ENCODE results near the gene BOD1. TPM values are rescaled to one million over a fixed set of nuclear protein-coding genes. Genes with fewer than 3 reads are reported as not detected.

The BOD1 gene
- total and polyA plus RNA-seq, 9 donors: 72.2 to 99.6 (median 82.4) TPM

GRCh38 chr5:173581408-173582215 lies 34.8 kb downstream of the BOD1 start:
- Histone ChIP-seq H3K4me1 (ENCODE audit: control insufficient read depth, insufficient read depth, low read length) (peaks cover 29% of the 10 kb centered on the region), H3K36me3 (ENCODE audit: control insufficient read depth, insufficient read depth, low read length) (no peaks in the 10 kb centered on the region), H3K9me3 (replicated peaks; ENCODE audit: control insufficient read depth, low read depth, low read length) (peaks cover 12% of the 10 kb centered on the region), H3K27me3 (ENCODE audit: control insufficient read depth, insufficient read depth, low read length) (no peaks in the 10 kb centered on the region), H3K4me3 (ENCODE audit: low read length) (no peak overlapping the region), H3K27ac (ENCODE audit: low read length) (no peak overlapping the region)
- DNase-seq: peak; percentile 32
- 53% methylated on average over 3 of the region's 17 CpGs for WGBS (ENCODE audit: insufficient coverage)

- WGBS (ENCODE audit: insufficient coverage): 94% methylated on average over 3 of the region's 4 CpGs
- H3K27me3 ChIP-seq (ENCODE audit: control insufficient read depth, insufficient read depth, low read length): peaks cover 3% of the 10 kb centered on the region
- H3K4me1 ChIP-seq (ENCODE audit: control insufficient read depth, insufficient read depth, low read length): peaks cover 33% of the 10 kb centered on the region
- H3K27ac ChIP-seq (ENCODE audit: low read length): no peak overlapping the region
- DNase-seq: no peak
- peaks cover 10% of the 10 kb centered on the region for H3K9me3 ChIP-seq (replicated peaks; ENCODE audit: control insufficient read depth, low read depth, low read length)
- no peak overlapping the region for H3K4me3 ChIP-seq (ENCODE audit: low read length)
- no peaks in the 10 kb centered on the region for H3K36me3 ChIP-seq (ENCODE audit: control insufficient read depth, insufficient read depth, low read length)
Observed at GRCh38 chr5:173578947-173579615, 37.4 kb downstream of the BOD1 start.

- no peak for DNase-seq
- H3K27ac ChIP-seq (ENCODE audit: low read length): no peak overlapping the region
- H3K9me3 ChIP-seq (replicated peaks; ENCODE audit: control insufficient read depth, low read depth, low read length): peaks cover 10% of the 10 kb centered on the region
- 77% methylated on average over 5 of the region's 5 CpGs for WGBS (ENCODE audit: insufficient coverage)
- H3K27me3 ChIP-seq (ENCODE audit: control insufficient read depth, insufficient read depth, low read length): peaks cover 5% of the 10 kb centered on the region
- H3K4me1 ChIP-seq (ENCODE audit: control insufficient read depth, insufficient read depth, low read length): peaks cover 23% of the 10 kb centered on the region
- no peak overlapping the region for H3K4me3 ChIP-seq (ENCODE audit: low read length)
- H3K36me3 ChIP-seq (ENCODE audit: control insufficient read depth, insufficient read depth, low read length): no peaks in the 10 kb centered on the region
Observed at GRCh38 chr5:173577817-173578216, 38.6 kb downstream of the BOD1 start.

GRCh38 chr5:173577166-173577565 lies 39.3 kb downstream of the BOD1 start:
- WGBS (ENCODE audit: insufficient coverage): 91% methylated on average over 3 of the region's 3 CpGs
- H3K27me3 ChIP-seq (ENCODE audit: control insufficient read depth, insufficient read depth, low read length): peaks cover 6% of the 10 kb centered on the region
- peaks cover 18% of the 10 kb centered on the region for H3K4me1 ChIP-seq (ENCODE audit: control insufficient read depth, insufficient read depth, low read length)
- no peak overlapping the region for H3K4me3 ChIP-seq (ENCODE audit: low read length)
- no peaks in the 10 kb centered on the region for H3K36me3 ChIP-seq (ENCODE audit: control insufficient read depth, insufficient read depth, low read length)
- peaks cover 10% of the 10 kb centered on the region for H3K9me3 ChIP-seq (replicated peaks; ENCODE audit: control insufficient read depth, low read depth, low read length)
- H3K27ac ChIP-seq (ENCODE audit: low read length): no peak overlapping the region
- DNase-seq: no peak

- peaks cover 6% of the 10 kb centered on the region for H3K27me3 ChIP-seq (ENCODE audit: control insufficient read depth, insufficient read depth, low read length)
- 88% methylated on average over 3 of the region's 6 CpGs for WGBS (ENCODE audit: insufficient coverage)
- DNase-seq: no peak
- H3K4me1 ChIP-seq (ENCODE audit: control insufficient read depth, insufficient read depth, low read length): peaks cover 12% of the 10 kb centered on the region
- peaks cover 10% of the 10 kb centered on the region for H3K9me3 ChIP-seq (replicated peaks; ENCODE audit: control insufficient read depth, low read depth, low read length)
- no peaks in the 10 kb centered on the region for H3K36me3 ChIP-seq (ENCODE audit: control insufficient read depth, insufficient read depth, low read length)
- no peak overlapping the region for H3K4me3 ChIP-seq (ENCODE audit: low read length)
- H3K27ac ChIP-seq (ENCODE audit: low read length): no peak overlapping the region
Observed at GRCh38 chr5:173575985-173576384, 40.5 kb downstream of the BOD1 start.

GRCh38 chr5:173574983-173575382 lies 41.5 kb downstream of the BOD1 start:
- peaks cover 6% of the 10 kb centered on the region for H3K27me3 ChIP-seq (ENCODE audit: control insufficient read depth, insufficient read depth, low read length)
- H3K4me3 ChIP-seq (ENCODE audit: low read length): no peak overlapping the region
- 37% methylated on average over 4 of the region's 8 CpGs for WGBS (ENCODE audit: insufficient coverage)
- H3K9me3 ChIP-seq (replicated peaks; ENCODE audit: control insufficient read depth, low read depth, low read length): peaks cover 10% of the 10 kb centered on the region
- DNase-seq: no peak
- no peak overlapping the region for H3K27ac ChIP-seq (ENCODE audit: low read length)
- H3K36me3 ChIP-seq (ENCODE audit: control insufficient read depth, insufficient read depth, low read length): no peaks in the 10 kb centered on the region
- H3K4me1 ChIP-seq (ENCODE audit: control insufficient read depth, insufficient read depth, low read length): peaks cover 12% of the 10 kb centered on the region

- 9% methylated on average over 21 of the region's 35 CpGs for WGBS (ENCODE audit: insufficient coverage)
- Histone ChIP-seq H3K27ac (ENCODE audit: low read length) (no peak overlapping the region), H3K4me3 (ENCODE audit: low read length) (no peak overlapping the region), H3K9me3 (replicated peaks; ENCODE audit: control insufficient read depth, low read depth, low read length) (peaks cover 4% of the 10 kb centered on the region), H3K36me3 (ENCODE audit: control insufficient read depth, insufficient read depth, low read length) (no peaks in the 10 kb centered on the region), H3K27me3 (ENCODE audit: control insufficient read depth, insufficient read depth, low read length) (peaks cover 6% of the 10 kb centered on the region), H3K4me1 (ENCODE audit: control insufficient read depth, insufficient read depth, low read length) (peaks cover 12% of the 10 kb centered on the region)
- DNase-seq: peak; percentile 74
Observed at GRCh38 chr5:173573126-173573960, 43.1 kb downstream of the BOD1 start.

- Histone ChIP-seq H3K9me3 (replicated peaks; ENCODE audit: control insufficient read depth, low read depth, low read length) (peaks cover 4% of the 10 kb centered on the region), H3K27me3 (ENCODE audit: control insufficient read depth, insufficient read depth, low read length) (peaks cover 6% of the 10 kb centered on the region), H3K36me3 (ENCODE audit: control insufficient read depth, insufficient read depth, low read length) (no peaks in the 10 kb centered on the region), H3K4me1 (ENCODE audit: control insufficient read depth, insufficient read depth, low read length) (peaks cover 12% of the 10 kb centered on the region), H3K4me3 (ENCODE audit: low read length) (no peak overlapping the region), H3K27ac (ENCODE audit: low read length) (no peak overlapping the region)
- DNase-seq: no peak
- WGBS (ENCODE audit: insufficient coverage): 0% methylated on average over 3 of the region's 6 CpGs
Observed at GRCh38 chr5:173572431-173573125, 43.9 kb downstream of the BOD1 start.

- Histone ChIP-seq H3K27me3 (ENCODE audit: control insufficient read depth, insufficient read depth, low read length) (peaks cover 3% of the 10 kb centered on the region), H3K4me3 (ENCODE audit: low read length) (no peak overlapping the region), H3K27ac (ENCODE audit: low read length) (no peak overlapping the region), H3K9me3 (replicated peaks; ENCODE audit: control insufficient read depth, low read depth, low read length) (peaks cover 4% of the 10 kb centered on the region), H3K36me3 (ENCODE audit: control insufficient read depth, insufficient read depth, low read length) (no peaks in the 10 kb centered on the region), H3K4me1 (ENCODE audit: control insufficient read depth, insufficient read depth, low read length) (peaks cover 12% of the 10 kb centered on the region)
- no peak for DNase-seq
- 75% methylated on average over 18 of the region's 22 CpGs for WGBS (ENCODE audit: insufficient coverage)
Observed at GRCh38 chr5:173570321-173571090, 45.9 kb downstream of the BOD1 start.
